Breast epithelium (tissue), 3 donors: ENCODE results near the gene MYO1E.

ENCODE experiments used
- POLR2A ChIP-seq: fragments of 450-650 bp; IDR thresholded peaks from one replicate; pipeline ENCODE4 v1.6.1; 2016; ENCODE audit warnings: antibody characterized with exemption, mild to moderate bottlenecking, moderate library complexity
- POLR2AphosphoS5 ChIP-seq, 3 donors: sonication (generic); formaldehyde crosslinking; IDR thresholded peaks; one replicate each; pipeline ENCODE4 v1.6.1; 2017; ENCODE audit warnings: antibody characterized with exemption in 3 of 3
- TF ChIP-seq, protein P1 (sequence below), 3 donors: fragments of 450-650 bp; IDR thresholded peaks; one replicate each; pipeline ENCODE4 v1.5.1; 2016 to 2017; ENCODE audit warnings: antibody characterized with exemption in 3 of 3, mild to moderate bottlenecking in 3 of 3, moderate library complexity in 3 of 3

GRCh38 chr15:59364248-59364647 lies 8.4 kb downstream of the MYO1E start:
- TF ChIP-seq, protein P1, sequence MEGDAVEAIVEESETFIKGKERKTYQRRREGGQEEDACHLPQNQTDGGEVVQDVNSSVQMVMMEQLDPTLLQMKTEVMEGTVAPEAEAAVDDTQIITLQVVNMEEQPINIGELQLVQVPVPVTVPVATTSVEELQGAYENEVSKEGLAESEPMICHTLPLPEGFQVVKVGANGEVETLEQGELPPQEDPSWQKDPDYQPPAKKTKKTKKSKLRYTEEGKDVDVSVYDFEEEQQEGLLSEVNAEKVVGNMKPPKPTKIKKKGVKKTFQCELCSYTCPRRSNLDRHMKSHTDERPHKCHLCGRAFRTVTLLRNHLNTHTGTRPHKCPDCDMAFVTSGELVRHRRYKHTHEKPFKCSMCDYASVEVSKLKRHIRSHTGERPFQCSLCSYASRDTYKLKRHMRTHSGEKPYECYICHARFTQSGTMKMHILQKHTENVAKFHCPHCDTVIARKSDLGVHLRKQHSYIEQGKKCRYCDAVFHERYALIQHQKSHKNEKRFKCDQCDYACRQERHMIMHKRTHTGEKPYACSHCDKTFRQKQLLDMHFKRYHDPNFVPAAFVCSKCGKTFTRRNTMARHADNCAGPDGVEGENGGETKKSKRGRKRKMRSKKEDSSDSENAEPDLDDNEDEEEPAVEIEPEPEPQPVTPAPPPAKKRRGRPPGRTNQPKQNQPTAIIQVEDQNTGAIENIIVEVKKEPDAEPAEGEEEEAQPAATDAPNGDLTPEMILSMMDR (IDR thresholded peaks at IDR 0.05), result no peak
- TF ChIP-seq POLR2AphosphoS5 (IDR thresholded peaks at IDR 0.05) (no peak), POLR2A (no peak)
